Lung (tissue), 12 donors: Measurements from ENCODE around the gene GALK2. TPM values are rescaled to one million over a fixed set of nuclear protein-coding genes. Genes with fewer than 3 reads are reported as not detected.

Experiments used
- ATAC-seq: fragments of 200-7000 bp; cut with Tn5 transposase; one replicate; pipeline ENCODE4 v1.9.1; 2020; ENCODE audit warnings: moderate number of reproducible peaks; ENCODE audit not compliant: insufficient read depth, low FRiP score
- DNase-seq, 3 donors: peaks; one replicate each; pipeline ENCODE4 v3.0.0-alpha.2; 2013 to 2017
- H3K27ac ChIP-seq, 2 donors: one replicate each; pipeline ENCODE4 v1.5.1; 2013; ENCODE audit warnings: mild to moderate bottlenecking in 2 of 2, moderate library complexity in 2 of 2, control low read depth in 1 of 2, inconsistent platforms in 1 of 2, low read depth in 1 of 2, low read length in 1 of 2
- H3K27me3 ChIP-seq, 3 donors: one replicate each; pipeline ENCODE4 v1.5.1; 2013; ENCODE audit warnings: low read length in 2 of 3; ENCODE audit not compliant: control insufficient read depth in 3 of 3, insufficient read depth in 3 of 3
- H3K36me3 ChIP-seq, 4 donors: one replicate each; pipeline ENCODE4 v1.5.1; 2013; ENCODE audit warnings: low read length in 4 of 4, mild to moderate bottlenecking in 1 of 4, moderate library complexity in 1 of 4; ENCODE audit not compliant: control insufficient read depth in 4 of 4, insufficient read depth in 4 of 4
- H3K4me1 ChIP-seq, 5 donors: one replicate each; pipeline ENCODE4 v1.5.1; 2013; ENCODE audit warnings: low read length in 5 of 5, mild to moderate bottlenecking in 2 of 5, moderate library complexity in 1 of 5; ENCODE audit not compliant: control insufficient read depth in 5 of 5, insufficient read depth in 5 of 5
- H3K4me3 ChIP-seq: one replicate; pipeline ENCODE4 v1.5.1; 2013; ENCODE audit warnings: mild to moderate bottlenecking, control low read depth, moderate library complexity
- H3K9ac ChIP-seq, 2 donors: one replicate each; pipeline ENCODE4 v1.5.1; 2013; ENCODE audit warnings: low read length in 2 of 2, control low read depth in 1 of 2; ENCODE audit not compliant: insufficient read depth in 1 of 2
- H3K9me3 ChIP-seq, 4 donors: one replicate each; pipeline ENCODE4 v1.5.1; 2013; ENCODE audit warnings: low read length in 3 of 4, mild to moderate bottlenecking in 1 of 4, moderate library complexity in 1 of 4; ENCODE audit not compliant: control insufficient read depth in 4 of 4, insufficient read depth in 3 of 4
- WGBS, 2 donors: extraction: QIAGEN DNeasy Blood & Tissue Kit; methylation state at CpG; one replicate each; pipeline ENCODE4 v1.1.7; 2013; 5-methylcytosine and 5-hydroxymethylcytosine counted together
- polyA plus RNA-seq, 2 donors: library from polyadenylated mRNA; stranded (reverse); fragments of 200-250 nt; gene quantifications; one replicate each; pipeline ENCODE4 v1.2.1, GENCODE V29; 2013
- total RNA-seq, 2 donors: library from RNA; depleted of rRNA in 1 of 2; stranded (reverse); fragments of >200 nt in 1 of 2; gene quantifications; one replicate each; pipeline ENCODE4 v1.2.1, GENCODE V29; 2014 to 2021
- TF ChIP-seq, protein P1 (sequence below): IDR thresholded peaks from 2 replicates; pipeline ENCODE4 v1.5.1; 2012; ENCODE audit warnings: mild to moderate bottlenecking; ENCODE audit errors: control extremely low read depth, extremely low read depth
- donor health status: control.
- donor health status: control.
- donor health status: Bipolar disorder and iron deficiency.
- donor health status: healthy.
- donor health status: DM: yes; HTN: yes; CAD: no.

The GALK2 gene
- total and polyA plus RNA-seq, 4 donors: 12.4 to 44.8 (median 34.0) TPM

DNA sequence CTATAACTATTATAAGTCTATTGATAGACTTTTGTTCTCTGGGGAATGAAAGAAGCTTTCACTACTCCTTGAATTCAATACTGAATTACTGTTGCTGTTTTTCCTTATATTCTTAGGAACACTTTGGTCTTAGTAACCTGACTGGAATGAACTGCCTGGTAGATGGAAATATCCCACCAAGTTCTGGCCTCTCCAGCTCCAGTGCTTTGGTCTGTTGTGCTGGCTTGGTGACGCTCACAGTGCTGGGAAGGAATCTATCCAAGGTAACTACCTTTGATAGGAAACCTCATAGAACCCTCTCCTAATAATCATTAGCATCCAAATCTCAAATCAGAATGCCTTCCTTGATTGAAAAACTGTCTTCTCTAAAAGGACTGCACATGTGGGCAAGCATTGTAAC is 69.1 kb downstream of the GALK2 start:
- TF ChIP-seq, protein P1, sequence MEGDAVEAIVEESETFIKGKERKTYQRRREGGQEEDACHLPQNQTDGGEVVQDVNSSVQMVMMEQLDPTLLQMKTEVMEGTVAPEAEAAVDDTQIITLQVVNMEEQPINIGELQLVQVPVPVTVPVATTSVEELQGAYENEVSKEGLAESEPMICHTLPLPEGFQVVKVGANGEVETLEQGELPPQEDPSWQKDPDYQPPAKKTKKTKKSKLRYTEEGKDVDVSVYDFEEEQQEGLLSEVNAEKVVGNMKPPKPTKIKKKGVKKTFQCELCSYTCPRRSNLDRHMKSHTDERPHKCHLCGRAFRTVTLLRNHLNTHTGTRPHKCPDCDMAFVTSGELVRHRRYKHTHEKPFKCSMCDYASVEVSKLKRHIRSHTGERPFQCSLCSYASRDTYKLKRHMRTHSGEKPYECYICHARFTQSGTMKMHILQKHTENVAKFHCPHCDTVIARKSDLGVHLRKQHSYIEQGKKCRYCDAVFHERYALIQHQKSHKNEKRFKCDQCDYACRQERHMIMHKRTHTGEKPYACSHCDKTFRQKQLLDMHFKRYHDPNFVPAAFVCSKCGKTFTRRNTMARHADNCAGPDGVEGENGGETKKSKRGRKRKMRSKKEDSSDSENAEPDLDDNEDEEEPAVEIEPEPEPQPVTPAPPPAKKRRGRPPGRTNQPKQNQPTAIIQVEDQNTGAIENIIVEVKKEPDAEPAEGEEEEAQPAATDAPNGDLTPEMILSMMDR: no peak
- ATAC-seq (no peak), DNase-seq (peak in 2 of 3 donors; percentile 36 to 37)
- Histone ChIP-seq H3K4me3 (no peak overlapping the region), H3K27me3 (no peaks in the 10 kb centered on the region), H3K27ac (no peak overlapping the region), H3K9me3 (no peaks in the 10 kb centered on the region), H3K4me1 (peaks cover 0 to 47% (median 3%) of the 10 kb centered on the region in 5 donors), H3K9ac (no peak overlapping the region), H3K36me3 (peaks cover 0 to 6% (median 5%) of the 10 kb centered on the region in 4 donors)
- WGBS, 2 donors: 93 to 98% methylated on average over 1 of the region's 1 CpG

DNA sequence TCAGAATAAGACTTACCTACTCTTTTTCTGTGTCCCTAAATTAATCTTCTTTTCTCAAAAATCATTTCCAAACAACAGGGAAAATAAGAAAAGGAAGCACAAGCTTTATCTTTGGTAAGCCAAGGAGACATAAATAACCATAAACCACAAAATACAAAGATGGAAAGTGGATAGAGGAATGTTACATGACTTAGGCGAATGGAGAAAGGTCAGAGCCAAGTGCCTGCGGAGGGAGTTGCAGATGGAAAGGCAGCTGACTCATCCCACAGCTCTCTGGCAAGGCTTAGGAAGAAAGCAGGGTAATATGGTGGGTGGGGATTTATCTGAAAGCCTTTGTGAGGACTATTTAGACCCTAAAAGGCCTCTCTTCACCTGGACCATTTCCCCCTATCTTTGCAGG is 72.8 kb downstream of the GALK2 start:
- Histone ChIP-seq H3K4me3 (no peak overlapping the region), H3K36me3 (peaks cover 0 to 6% (median 5%) of the 10 kb centered on the region in 4 donors), H3K9ac (no peak overlapping the region), H3K27me3 (no peaks in the 10 kb centered on the region), H3K27ac (no peak overlapping the region), H3K9me3 (no peaks in the 10 kb centered on the region), H3K4me1 (peaks cover 0 to 48% (median 2%) of the 10 kb centered on the region in 5 donors)
- WGBS, 2 donors: 79 to 90% methylated on average over 2 of the region's 2 CpGs
- TF ChIP-seq, protein P1: no peak
- ATAC-seq (no peak), DNase-seq (no peak)

DNA sequence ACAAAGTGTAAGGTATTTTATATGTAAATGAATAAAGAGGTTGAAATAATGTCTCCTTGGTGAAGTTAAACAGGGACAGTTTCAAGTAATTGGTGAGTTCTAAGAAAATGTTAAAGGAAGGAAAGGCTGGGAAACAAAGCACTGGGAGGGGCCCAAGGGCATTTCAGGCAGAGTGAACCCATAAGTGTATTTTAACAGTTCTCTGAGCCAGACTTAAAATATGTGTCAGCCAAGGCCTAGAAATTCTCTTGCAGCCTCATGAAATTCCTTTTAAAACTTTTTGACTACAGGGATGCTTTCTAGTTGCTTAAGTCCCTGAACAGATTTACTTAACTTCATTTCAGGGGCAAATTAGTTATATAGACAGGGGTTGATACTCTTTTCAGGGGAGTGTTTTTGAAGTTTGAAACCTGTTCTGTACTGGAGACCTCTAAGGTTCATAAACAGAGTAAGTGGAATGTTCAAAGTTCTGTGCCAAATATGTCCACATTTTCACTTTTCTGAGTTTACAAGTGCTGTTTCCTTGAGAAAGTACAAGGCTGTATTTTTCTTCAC is 77.6 kb downstream of the GALK2 start:
- peak overlapping the region in 1 of 2 donors; percentile 2 for H3K27ac ChIP-seq
- H3K27me3 ChIP-seq: no peaks in the 10 kb centered on the region
- TF ChIP-seq, protein P1: no peak
- H3K9ac ChIP-seq: no peak overlapping the region
- peaks cover 0 to 6% (median 2%) of the 10 kb centered on the region in 4 donors for H3K36me3 ChIP-seq
- DNase-seq: peak in 2 of 3 donors; percentile 66 to 74
- H3K4me3 ChIP-seq: no peak overlapping the region
- ATAC-seq: no peak
- H3K4me1 ChIP-seq: peaks cover 0 to 36% (median 2%) of the 10 kb centered on the region in 5 donors
- H3K9me3 ChIP-seq: no peaks in the 10 kb centered on the region

DNA sequence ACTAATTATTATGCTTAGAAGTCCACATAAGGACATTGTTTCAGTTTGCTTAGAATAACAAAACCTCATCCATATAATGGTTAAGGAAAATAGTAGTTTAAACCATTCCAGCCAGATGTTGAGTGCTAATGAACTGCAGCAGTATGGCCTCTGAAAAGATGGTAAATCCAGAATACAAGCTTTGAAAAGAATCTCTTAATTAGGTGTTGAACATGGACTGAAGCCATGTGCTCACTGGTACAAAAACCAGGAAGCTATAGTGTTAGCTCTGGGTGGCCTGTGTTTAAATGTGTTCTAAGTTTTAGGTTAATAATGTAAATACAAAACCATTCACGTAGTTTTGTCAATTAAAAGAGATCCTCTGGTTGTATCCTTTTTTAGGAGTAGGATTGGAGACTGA is 78.2 kb downstream of the GALK2 start:
- H3K9ac ChIP-seq: no peak overlapping the region
- H3K4me3 ChIP-seq: no peak overlapping the region
- WGBS, 2 donors: 81 to 84% methylated on average over 1 of the region's 1 CpG
- no peaks in the 10 kb centered on the region for H3K27me3 ChIP-seq
- TF ChIP-seq, protein P1: no peak
- no peaks in the 10 kb centered on the region for H3K9me3 ChIP-seq
- DNase-seq (peak; percentile 43 to 97 (median 96)), ATAC-seq (no peak)
- H3K4me1 ChIP-seq: peaks cover 0 to 40% (median 2%) of the 10 kb centered on the region in 5 donors
- H3K27ac ChIP-seq: no peak overlapping the region
- H3K36me3 ChIP-seq: peaks cover 0 to 2% (median under 1%) of the 10 kb centered on the region in 4 donors
